ENCODE data around the gene SUPT7L.

Gene SUPT7L

GRCh38 chr2:27667446-27667845, 4.0 kb upstream of the SUPT7L start:
- H3K27ac ChIP-seq = no peak overlapping the region
- TF ChIP-seq CTCF (IDR thresholded peaks at IDR 0.05) = no peak
- TF ChIP-seq ZFX (IDR thresholded peaks at IDR 0.05; ENCODE audit: borderline replicate concordance) = no peak

DNA sequence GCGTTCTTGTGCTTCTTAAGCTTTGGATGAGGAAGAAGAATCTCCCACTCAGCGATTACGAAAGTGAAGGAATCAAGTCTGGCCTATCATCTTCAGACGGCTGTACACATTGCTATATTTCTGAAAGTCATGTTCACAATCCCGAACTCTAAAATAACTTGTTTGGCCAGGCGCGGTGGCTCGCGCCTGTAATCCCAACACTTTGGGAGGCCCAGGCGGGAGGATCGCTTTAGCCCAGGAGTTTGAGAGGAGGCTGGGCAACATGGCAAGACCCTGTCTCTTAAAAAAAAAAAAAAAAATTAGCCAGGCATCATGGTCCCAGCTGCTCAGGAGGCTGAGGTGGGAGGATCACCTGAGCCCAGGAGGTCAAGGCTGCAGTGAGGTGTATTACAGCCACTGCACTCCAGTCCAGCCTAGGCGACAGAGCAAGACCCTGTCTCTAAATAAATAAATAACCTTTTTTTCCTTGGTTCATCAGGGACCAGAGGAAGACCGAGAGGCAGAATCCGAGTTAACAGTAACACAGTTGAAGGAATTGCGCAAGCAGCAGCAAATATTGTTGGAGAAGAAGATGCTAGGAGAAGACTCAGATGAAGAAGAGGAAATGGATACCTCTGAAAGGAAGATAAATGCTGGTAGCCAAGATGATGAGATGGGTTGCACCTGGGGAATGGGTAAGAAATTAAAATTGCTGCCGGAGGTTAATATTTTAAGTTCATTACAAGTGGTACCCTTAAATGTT, 1.4 kb upstream of the SUPT7L start:
- TF ChIP-seq ZFX (IDR thresholded peaks at IDR 0.05; ENCODE audit: borderline replicate concordance) = no peak
- no peak for TF ChIP-seq CTCF (IDR thresholded peaks at IDR 0.05)
- H3K27ac ChIP-seq = no peak overlapping the region; the same call in 1 of the 2 replicates

GRCh38 chr2:27664154-27664574, 750 bp upstream of the SUPT7L start:
- no peak for TF ChIP-seq CTCF (IDR thresholded peaks at IDR 0.05)
- TF ChIP-seq ZFX (IDR thresholded peaks at IDR 0.05; ENCODE audit: borderline replicate concordance) = no peak
- peak overlapping the region; percentile 88 for H3K27ac ChIP-seq

GRCh38 chr2:27661371-27661770, 2.0 kb downstream of the SUPT7L start:
- no peak for TF ChIP-seq ZFX (IDR thresholded peaks at IDR 0.05; ENCODE audit: borderline replicate concordance)
- no peak for TF ChIP-seq CTCF (IDR thresholded peaks at IDR 0.05)
- H3K27ac ChIP-seq = no peak overlapping the region

- no peak for TF ChIP-seq ZFX (IDR thresholded peaks at IDR 0.05; ENCODE audit: borderline replicate concordance)
- no peak for TF ChIP-seq CTCF (IDR thresholded peaks at IDR 0.05)
These were observed 8.1 kb downstream of the SUPT7L start for GRCh38 chr2:27655155-27655951.

DNA sequence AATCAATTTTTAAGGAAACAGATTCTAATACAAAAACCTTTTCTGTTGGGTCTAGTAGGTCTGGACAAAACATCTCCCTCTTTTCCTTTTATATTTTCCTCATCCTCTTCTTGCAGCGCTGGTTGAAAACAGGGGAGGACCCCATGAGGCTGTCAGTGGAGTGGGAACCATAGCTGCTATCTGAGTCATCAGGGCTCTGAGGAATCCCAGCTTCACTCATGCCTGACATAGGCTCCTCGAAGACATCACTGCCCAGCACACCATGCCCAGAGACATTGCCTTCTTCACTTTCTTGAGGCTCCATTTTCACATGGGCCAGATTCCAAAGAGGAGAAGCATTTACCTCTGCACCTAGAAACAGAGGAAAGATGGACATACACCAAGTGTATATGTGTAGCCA, 10.0 kb downstream of the SUPT7L start:
- TF ChIP-seq ZFX (IDR thresholded peaks at IDR 0.05; ENCODE audit: borderline replicate concordance) = no peak
- no peak overlapping the region for H3K27ac ChIP-seq

More at GRCh38 chr2:27655155-27655951, 8.1 kb downstream of the SUPT7L start:
- H3K27ac ChIP-seq = no peak overlapping the region

GRCh38 chr2:27652790-27653189, 10.6 kb downstream of the SUPT7L start:
- H3K27ac ChIP-seq = no peak overlapping the region
- TF ChIP-seq CTCF (IDR thresholded peaks at IDR 0.05) = no peak
- TF ChIP-seq ZFX (IDR thresholded peaks at IDR 0.05; ENCODE audit: borderline replicate concordance) = no peak
